ENCODE data around the gene RRP1B.

The RRP1B gene

DNA sequence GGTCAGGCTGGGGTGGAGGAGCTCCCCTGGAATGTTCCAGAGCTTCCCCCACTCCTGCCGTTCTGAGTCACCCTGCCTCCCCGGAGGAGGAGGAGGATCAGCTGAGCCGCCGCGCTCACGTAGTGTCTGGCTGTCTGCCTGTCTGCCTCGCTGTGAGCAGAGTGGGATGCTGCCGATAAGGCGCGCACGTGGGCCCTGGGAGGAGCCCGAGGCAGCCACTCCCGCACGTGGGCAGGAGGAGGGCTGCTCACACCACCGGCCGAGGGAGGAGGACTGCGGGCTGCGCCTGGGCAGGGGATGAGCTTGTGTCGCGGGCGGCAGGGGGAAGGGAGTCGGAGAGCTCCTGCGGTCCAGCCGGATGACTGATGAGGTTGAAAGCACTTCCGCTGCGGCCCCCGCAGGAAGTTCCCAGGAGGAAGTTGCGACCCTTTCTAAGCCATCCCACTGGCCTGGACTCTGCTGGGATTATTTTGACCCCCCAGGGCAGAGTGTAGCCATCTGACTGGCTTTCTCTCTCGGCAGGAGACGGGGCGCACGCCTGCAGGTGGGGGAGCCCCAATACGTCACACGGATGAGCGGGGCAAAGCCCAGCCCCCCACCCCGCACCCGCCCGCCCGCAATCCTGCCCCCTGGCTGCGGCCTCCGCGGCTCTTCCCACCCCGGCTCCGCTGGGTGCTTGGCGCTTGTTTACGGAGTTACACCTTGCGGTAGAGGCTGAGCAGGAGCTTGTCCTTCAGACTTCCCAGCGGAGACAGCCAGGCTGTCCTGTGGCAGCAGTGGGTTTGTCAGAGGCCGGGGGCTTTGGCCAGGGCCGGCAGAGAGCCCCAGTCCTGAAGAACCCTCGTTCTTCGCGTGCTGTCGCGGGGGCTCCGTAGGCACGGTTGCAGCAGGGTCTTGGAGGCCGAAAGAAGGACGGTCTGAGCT lies 69.4 kb downstream of the RRP1B start:
- H3K4me1 ChIP-seq (ENCODE audit: insufficient read depth, low read length), result no peaks in the 10 kb centered on the region
- no peak overlapping the region for H3K27ac ChIP-seq (ENCODE audit: low read length)
- H3K9ac ChIP-seq (ENCODE audit: low read depth, low read length), result no peak overlapping the region
- peak; percentile 23 for DNase-seq
- TF ChIP-seq CTCF (IDR thresholded peaks at IDR 0.05; ENCODE audit: borderline replicate concordance, extremely low read depth, low read length, poor library complexity, severe bottlenecking), result no peak
- TF ChIP-seq EZH2 (IDR thresholded peaks at IDR 0.05; ENCODE audit: borderline replicate concordance, low read depth, low read length, severe bottlenecking), result no peak
- ATAC-seq (ENCODE audit: insufficient read depth, low read depth), result peak; percentile 55; the same call in 2 of the 3 replicates
- no peaks in the 10 kb centered on the region for H3K9me3 ChIP-seq (ENCODE audit: insufficient read depth, low read length, severe bottlenecking)
- H4K20me1 ChIP-seq (ENCODE audit: insufficient read depth, low read length), result peaks cover 44% of the 10 kb centered on the region
- no peak overlapping the region for H2AFZ ChIP-seq (ENCODE audit: low read depth, low read length)
- H3K27me3 ChIP-seq (ENCODE audit: insufficient read depth, low read length, poor library complexity), result no peaks in the 10 kb centered on the region
- H3K4me3 ChIP-seq (ENCODE audit: low read depth in 1 of 2, low read length in 2 of 2), result no peak overlapping the region
- H3K79me2 ChIP-seq (ENCODE audit: insufficient read depth, low read length), result peaks cover 16% of the 10 kb centered on the region
- H3K4me2 ChIP-seq (ENCODE audit: insufficient read depth, low read length), result no peak overlapping the region
- peaks cover 5% of the 10 kb centered on the region for H3K36me3 ChIP-seq (ENCODE audit: insufficient read depth, low read length)

DNA sequence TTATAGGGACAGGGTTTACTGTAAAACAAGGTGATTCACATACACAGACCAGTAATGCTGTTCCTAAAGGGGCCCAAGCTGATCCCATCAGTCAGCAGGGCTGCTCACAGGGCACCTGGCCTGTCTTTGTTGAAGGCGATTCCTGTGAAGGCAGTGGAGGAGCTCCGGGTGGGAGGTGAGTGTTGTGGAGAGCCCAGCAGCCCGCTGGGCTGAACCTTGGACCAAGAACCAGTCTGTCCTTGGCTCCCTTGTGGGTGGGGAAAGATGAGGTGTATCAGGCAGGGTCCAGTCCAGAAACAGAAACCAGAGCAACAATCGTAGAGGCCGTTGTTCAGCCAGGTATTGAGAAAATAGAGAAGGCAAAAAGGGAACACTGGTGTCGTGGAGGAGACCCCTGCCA lies 72.1 kb downstream of the RRP1B start:
- peaks cover 45% of the 10 kb centered on the region for H4K20me1 ChIP-seq (ENCODE audit: insufficient read depth, low read length)
- H3K9ac ChIP-seq (ENCODE audit: low read depth, low read length), result no peak overlapping the region

GRCh38 chr21:43731891-43732711 lies 72.7 kb downstream of the RRP1B start:
- no peak for TF ChIP-seq CTCF (IDR thresholded peaks at IDR 0.05; ENCODE audit: borderline replicate concordance, extremely low read depth, low read length, poor library complexity, severe bottlenecking)
- no peak for TF ChIP-seq EZH2 (IDR thresholded peaks at IDR 0.05; ENCODE audit: borderline replicate concordance, low read depth, low read length, severe bottlenecking)
- Histone ChIP-seq H3K27me3 (ENCODE audit: insufficient read depth, low read length, poor library complexity) (no peaks in the 10 kb centered on the region), H4K20me1 (ENCODE audit: insufficient read depth, low read length) (peaks cover 39% of the 10 kb centered on the region), H3K4me3 (ENCODE audit: low read depth in 1 of 2, low read length in 2 of 2) (no peak overlapping the region), H3K9me3 (ENCODE audit: insufficient read depth, low read length, severe bottlenecking) (no peaks in the 10 kb centered on the region), H3K4me2 (ENCODE audit: insufficient read depth, low read length) (no peak overlapping the region), H2AFZ (ENCODE audit: low read depth, low read length) (no peak overlapping the region), H3K79me2 (ENCODE audit: insufficient read depth, low read length) (peaks cover 9% of the 10 kb centered on the region; the same call in 1 of the 2 replicates), H3K4me1 (ENCODE audit: insufficient read depth, low read length) (no peaks in the 10 kb centered on the region), H3K27ac (ENCODE audit: low read length) (no peak overlapping the region), H3K9ac (ENCODE audit: low read depth, low read length) (no peak overlapping the region), H3K36me3 (ENCODE audit: insufficient read depth, low read length) (no peaks in the 10 kb centered on the region)
- ATAC-seq (ENCODE audit: insufficient read depth, low read depth) (no peak), DNase-seq (no peak)

More for the DNA sequence above, 72.1 kb downstream of the RRP1B start:
- no peaks in the 10 kb centered on the region for H3K9me3 ChIP-seq (ENCODE audit: insufficient read depth, low read length, severe bottlenecking)
- H3K4me2 ChIP-seq (ENCODE audit: insufficient read depth, low read length), result no peak overlapping the region
- no peak for DNase-seq
- ATAC-seq (ENCODE audit: insufficient read depth, low read depth), result no peak
- H3K79me2 ChIP-seq (ENCODE audit: insufficient read depth, low read length), result peaks cover 12% of the 10 kb centered on the region
- H2AFZ ChIP-seq (ENCODE audit: low read depth, low read length), result no peak overlapping the region
- no peaks in the 10 kb centered on the region for H3K4me1 ChIP-seq (ENCODE audit: insufficient read depth, low read length)
- no peaks in the 10 kb centered on the region for H3K27me3 ChIP-seq (ENCODE audit: insufficient read depth, low read length, poor library complexity)
- no peak overlapping the region for H3K4me3 ChIP-seq (ENCODE audit: low read depth in 1 of 2, low read length in 2 of 2)
- H3K27ac ChIP-seq (ENCODE audit: low read length), result no peak overlapping the region
- no peak for TF ChIP-seq EZH2 (IDR thresholded peaks at IDR 0.05; ENCODE audit: borderline replicate concordance, low read depth, low read length, severe bottlenecking)
- no peak for TF ChIP-seq CTCF (IDR thresholded peaks at IDR 0.05; ENCODE audit: borderline replicate concordance, extremely low read depth, low read length, poor library complexity, severe bottlenecking)
- H3K36me3 ChIP-seq (ENCODE audit: insufficient read depth, low read length), result no peaks in the 10 kb centered on the region
